Tibial nerve (tissue), 4 donors: Measurements from ENCODE around the gene NUP210.

Source experiments
- CTCF ChIP-seq, 5 experiments: fragments of 200-600 bp in 3 of 5; fragments of 450-650 bp in 2 of 5; sonication (generic) in 3 of 5; IDR thresholded peaks; one replicate each; pipeline ENCODE4 v1.5.1; 2016 to 2019; ENCODE audit warnings: antibody characterized with exemption in 5 of 5, mild to moderate bottlenecking in 3 of 5, moderate library complexity in 2 of 5
- EP300 ChIP-seq, 2 donors: sonication (generic); formaldehyde crosslinking; IDR thresholded peaks; one replicate each; pipeline ENCODE4 v1.6.1; 2017; ENCODE audit warnings: antibody characterized with exemption in 2 of 2, mild to moderate bottlenecking in 1 of 2
- POLR2A ChIP-seq, 2 donors: fragments of 450-650 bp; IDR thresholded peaks; one replicate each; pipeline ENCODE4 v1.6.1; 2017; ENCODE audit warnings: antibody characterized with exemption in 2 of 2, mild to moderate bottlenecking in 2 of 2, moderate library complexity in 2 of 2

- TF ChIP-seq CTCF (IDR thresholded peaks at IDR 0.05), result no peak
- TF ChIP-seq POLR2A (IDR thresholded peaks at IDR 0.05), result no peak
- no peak for TF ChIP-seq EP300 (IDR thresholded peaks at IDR 0.05)
Observed at GRCh38 chr3:13462125-13462629, 42.1 kb upstream of the NUP210 start.
